SKM-1 (cell line): ENCODE measurements around the gene FOXK2.
"Not testable (repeated sequence)": the region's sequence is repeated elsewhere in the genome, so short reads cannot be mapped to it uniquely, and the experiment has no call there.

Experiments
- DNase-seq: peaks from one replicate; lab custom pipeline; 2025; ENCODE audit not compliant: unreplicated experiment; lab: John Stamatoyannopoulos, UW

FOXK2 gene

GRCh38 chr17:82561429-82562035, 42.0 kb downstream of the FOXK2 start:
- no peak for DNase-seq

GRCh38 chr17:82562718-82563220, 43.2 kb downstream of the FOXK2 start:
- DNase-seq, result not testable (repeated sequence)

GRCh38 chr17:82563318-82563717, 43.8 kb downstream of the FOXK2 start:
- DNase-seq, result no peak

GRCh38 chr17:82563745-82564144, 44.2 kb downstream of the FOXK2 start:
- DNase-seq, result not testable (repeated sequence)

GRCh38 chr17:82564241-82564640, 44.7 kb downstream of the FOXK2 start:
- DNase-seq, result no peak

- no peak for DNase-seq
These were observed 46.0 kb downstream of the FOXK2 start for GRCh38 chr17:82565551-82565950.

- DNase-seq, result no peak
These were observed 46.8 kb downstream of the FOXK2 start for GRCh38 chr17:82566129-82566960.

GRCh38 chr17:82567286-82567685, 47.8 kb downstream of the FOXK2 start:
- no peak for DNase-seq

GRCh38 chr17:82568997-82569393, 49.5 kb downstream of the FOXK2 start:
- no peak for DNase-seq

- DNase-seq, result no peak
These were observed 50.1 kb downstream of the FOXK2 start for GRCh38 chr17:82569621-82570020.

GRCh38 chr17:82570277-82570676, 50.7 kb downstream of the FOXK2 start:
- DNase-seq, result no peak

GRCh38 chr17:82571855-82572254, 52.3 kb downstream of the FOXK2 start:
- DNase-seq, result no peak

GRCh38 chr17:82574041-82574440, 54.5 kb downstream of the FOXK2 start:
- no peak for DNase-seq

GRCh38 chr17:82575581-82576221, 56.2 kb downstream of the FOXK2 start:
- DNase-seq, result not testable (repeated sequence)

GRCh38 chr17:82577300-82577699, 57.8 kb downstream of the FOXK2 start:
- DNase-seq, result no peak

- DNase-seq, result not testable (repeated sequence)
These were observed 60.4 kb downstream of the FOXK2 start for GRCh38 chr17:82579969-82580368.

GRCh38 chr17:82582213-82582612, 62.7 kb downstream of the FOXK2 start:
- DNase-seq, result no peak

GRCh38 chr17:82582709-82583108, 63.2 kb downstream of the FOXK2 start:
- DNase-seq, result no peak

- DNase-seq, result no peak
These were observed 64.2 kb downstream of the FOXK2 start for GRCh38 chr17:82583720-82584234.

- DNase-seq, result not testable (repeated sequence)
These were observed 66.5 kb downstream of the FOXK2 start for GRCh38 chr17:82585935-82586575.

- no peak for DNase-seq
These were observed 67.2 kb downstream of the FOXK2 start for GRCh38 chr17:82586576-82587233.
